ENCODE measurements around the gene CDC16.

The CDC16 gene

GRCh38 chr13:114296448-114296847 is 61.8 kb downstream of the CDC16 start:
- no peak for DNase-seq (ENCODE audit: extremely low read depth in 1 of 2, low read depth in 1 of 2)

- DNase-seq (ENCODE audit: extremely low read depth in 1 of 2, low read depth in 1 of 2), result no peak
These were observed 62.2 kb downstream of the CDC16 start for GRCh38 chr13:114296902-114297301.

GRCh38 chr13:114298866-114299265 is 64.2 kb downstream of the CDC16 start:
- DNase-seq (ENCODE audit: extremely low read depth in 1 of 2, low read depth in 1 of 2), result no peak

GRCh38 chr13:114299604-114300305 is 65.1 kb downstream of the CDC16 start:
- no peak for DNase-seq (ENCODE audit: extremely low read depth in 1 of 2, low read depth in 1 of 2)

- DNase-seq (ENCODE audit: extremely low read depth in 1 of 2, low read depth in 1 of 2), result no peak
These were observed 69.1 kb downstream of the CDC16 start for GRCh38 chr13:114303700-114304327.

GRCh38 chr13:114304346-114305034 is 69.8 kb downstream of the CDC16 start:
- no peak for DNase-seq (ENCODE audit: extremely low read depth in 1 of 2, low read depth in 1 of 2)

GRCh38 chr13:114309086-114309485 is 74.4 kb downstream of the CDC16 start:
- DNase-seq (ENCODE audit: extremely low read depth in 1 of 2, low read depth in 1 of 2), result no peak

GRCh38 chr13:114309806-114310410 is 75.2 kb downstream of the CDC16 start:
- DNase-seq (ENCODE audit: extremely low read depth in 1 of 2, low read depth in 1 of 2), result no peak

- no peak for DNase-seq (ENCODE audit: extremely low read depth in 1 of 2, low read depth in 1 of 2)
These were observed 76.3 kb downstream of the CDC16 start for GRCh38 chr13:114310956-114311355.

GRCh38 chr13:114311387-114311786 is 76.7 kb downstream of the CDC16 start:
- no peak for DNase-seq (ENCODE audit: extremely low read depth in 1 of 2, low read depth in 1 of 2)

GRCh38 chr13:114311908-114312307 is 77.2 kb downstream of the CDC16 start:
- no peak for DNase-seq (ENCODE audit: extremely low read depth in 1 of 2, low read depth in 1 of 2)

GRCh38 chr13:114313061-114313860 is 78.6 kb downstream of the CDC16 start:
- no peak for DNase-seq (ENCODE audit: extremely low read depth in 1 of 2, low read depth in 1 of 2)

GRCh38 chr13:114314074-114314912 is 79.6 kb downstream of the CDC16 start, which contains the start of gene CHAMP1:
TSS of gene CHAMP1 (plus strand) at chr13:114314503. CDS start at chr13:114323843, 9,340 bp downstream.
- peak; percentile 65 to 79 for DNase-seq (ENCODE audit: extremely low read depth in 1 of 2, low read depth in 1 of 2)

- no peak for DNase-seq (ENCODE audit: extremely low read depth in 1 of 2, low read depth in 1 of 2)
These were observed 80.5 kb downstream of the CDC16 start for GRCh38 chr13:114315074-114315785.

GRCh38 chr13:114318624-114319023 is 83.9 kb downstream of the CDC16 start:
- DNase-seq (ENCODE audit: extremely low read depth in 1 of 2, low read depth in 1 of 2), result no peak

GRCh38 chr13:114319441-114319913 is 84.8 kb downstream of the CDC16 start:
- no peak for DNase-seq (ENCODE audit: extremely low read depth in 1 of 2, low read depth in 1 of 2)

GRCh38 chr13:114320065-114320464 is 85.4 kb downstream of the CDC16 start:
- DNase-seq (ENCODE audit: extremely low read depth in 1 of 2, low read depth in 1 of 2), result no peak

- no peak for DNase-seq (ENCODE audit: extremely low read depth in 1 of 2, low read depth in 1 of 2)
These were observed 86.6 kb downstream of the CDC16 start for GRCh38 chr13:114321256-114321655.
